DOHH2 (cell line): ENCODE results near the gene CHCHD3.

Experiments used
- H3F3A ChIP-seq: fragments of 200-600 bp; sonication (generic), shearing (Covaris generic); 2 replicates; pipeline ENCODE4 v1.6.0; 2016; ENCODE audit warnings: antibody characterized with exemption, mild to moderate bottlenecking; ENCODE audit not compliant: control insufficient read depth, insufficient read depth
- H3K27ac ChIP-seq: fragments of 200-600 bp; sonication (generic); 2 replicates; pipeline ENCODE4 v1.5.1; 2014; ENCODE audit warnings: low read depth, mild to moderate bottlenecking, low read length, moderate library complexity
- H3K27me3 ChIP-seq: fragments of 200-600 bp; sonication (generic); 2 replicates; pipeline ENCODE4 v1.6.1; 2014; ENCODE audit warnings: mild to moderate bottlenecking, low read length, mixed read lengths; ENCODE audit not compliant: control insufficient read depth
- H3K36me3 ChIP-seq: fragments of 200-600 bp; sonication (generic); 2 replicates; pipeline ENCODE4 v1.6.1; 2014; ENCODE audit warnings: mild to moderate bottlenecking, low read length, moderate library complexity, mixed read lengths; ENCODE audit not compliant: control insufficient read depth
- H3K4me1 ChIP-seq: fragments of 200-600 bp; sonication (generic); 2 replicates; pipeline ENCODE4 v1.6.1; 2014; ENCODE audit warnings: mild to moderate bottlenecking, low read length, mixed read lengths; ENCODE audit not compliant: control insufficient read depth
- H3K4me2 ChIP-seq: fragments of 200-600 bp; sonication (generic); 2 replicates; pipeline ENCODE4 v1.6.0; 2014; ENCODE audit warnings: mild to moderate bottlenecking, low read length, moderate library complexity
- H3K4me3 ChIP-seq: fragments of 200-600 bp; sonication (generic); 2 replicates; pipeline ENCODE4 v1.5.1; 2014; ENCODE audit warnings: mild to moderate bottlenecking, low read length, mixed read lengths
- H3K79me2 ChIP-seq: fragments of 200-600 bp; sonication (generic); 2 replicates; pipeline ENCODE4 v1.6.1; 2014; ENCODE audit warnings: mild to moderate bottlenecking, low read length, mixed read lengths; ENCODE audit not compliant: control insufficient read depth
- H3K9me2 ChIP-seq: fragments of 200-600 bp; sonication (generic); replicated peaks from 2 replicates; pipeline ENCODE4 v1.6.1; 2014; ENCODE audit warnings: mild to moderate bottlenecking, low read length, mixed read lengths; ENCODE audit not compliant: control insufficient read depth
- H3K9me3 ChIP-seq: fragments of 200-600 bp; sonication (generic); 2 replicates; pipeline ENCODE4 v1.6.1; 2014; ENCODE audit warnings: antibody characterized with exemption, low read length, mixed read lengths; ENCODE audit not compliant: control insufficient read depth, insufficient read depth
- H4K20me1 ChIP-seq: fragments of 200-600 bp; sonication (generic); 2 replicates; pipeline ENCODE4 v1.6.0; 2014; ENCODE audit warnings: low read depth, mild to moderate bottlenecking, antibody characterized with exemption, low read length, moderate library complexity; ENCODE audit not compliant: control insufficient read depth, insufficient read depth
- EZH2phosphoT487 ChIP-seq: fragments of 200-600 bp; sonication (generic); IDR thresholded peaks from 2 replicates; pipeline ENCODE4 v1.6.1; 2017; ENCODE audit warnings: borderline replicate concordance, mild to moderate bottlenecking, antibody characterized with exemption, low read length, moderate library complexity, mixed read lengths
- TF ChIP-seq, protein P1 (sequence below): fragments of 200-600 bp; sonication (generic); IDR thresholded peaks from one replicate; pipeline ENCODE4 v1.5.1; 2014; ENCODE audit warnings: antibody characterized with exemption, mild to moderate bottlenecking, low read depth, low read length; ENCODE audit not compliant: poor library complexity, severe bottlenecking

Gene CHCHD3

DNA sequence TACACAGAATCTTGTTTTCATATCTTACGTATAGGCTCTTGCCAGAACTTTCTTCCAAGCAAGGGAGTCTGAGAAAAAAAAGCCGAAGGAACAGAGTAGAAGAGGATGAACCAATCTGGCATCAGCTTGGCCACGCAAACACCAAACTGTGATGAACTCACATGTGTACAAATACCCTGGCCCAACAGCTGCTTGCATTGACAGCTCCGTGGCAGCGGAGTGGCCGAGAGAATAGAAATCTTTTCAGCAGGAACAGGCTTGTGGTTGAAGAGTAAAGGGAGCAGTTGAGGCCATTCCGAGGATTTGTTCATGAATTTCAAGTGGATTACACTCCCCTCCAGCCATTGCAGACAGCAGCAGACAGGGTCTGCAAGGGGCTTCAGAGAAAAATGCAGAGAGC lies 331.8 kb downstream of the CHCHD3 start:
- Histone ChIP-seq H3K4me1 (no peaks in the 10 kb centered on the region), H3K9me2 (no peaks in the 10 kb centered on the region), H3F3A (no peaks in the 10 kb centered on the region), H3K27ac (no peak overlapping the region), H3K27me3 (no peaks in the 10 kb centered on the region), H3K4me3 (no peak overlapping the region), H3K9me3 (no peaks in the 10 kb centered on the region), H3K4me2 (no peak overlapping the region), H4K20me1 (no peaks in the 10 kb centered on the region), H3K79me2 (no peaks in the 10 kb centered on the region), H3K36me3 (no peaks in the 10 kb centered on the region)
- no peak for TF ChIP-seq EZH2phosphoT487
- TF ChIP-seq, protein P1, sequence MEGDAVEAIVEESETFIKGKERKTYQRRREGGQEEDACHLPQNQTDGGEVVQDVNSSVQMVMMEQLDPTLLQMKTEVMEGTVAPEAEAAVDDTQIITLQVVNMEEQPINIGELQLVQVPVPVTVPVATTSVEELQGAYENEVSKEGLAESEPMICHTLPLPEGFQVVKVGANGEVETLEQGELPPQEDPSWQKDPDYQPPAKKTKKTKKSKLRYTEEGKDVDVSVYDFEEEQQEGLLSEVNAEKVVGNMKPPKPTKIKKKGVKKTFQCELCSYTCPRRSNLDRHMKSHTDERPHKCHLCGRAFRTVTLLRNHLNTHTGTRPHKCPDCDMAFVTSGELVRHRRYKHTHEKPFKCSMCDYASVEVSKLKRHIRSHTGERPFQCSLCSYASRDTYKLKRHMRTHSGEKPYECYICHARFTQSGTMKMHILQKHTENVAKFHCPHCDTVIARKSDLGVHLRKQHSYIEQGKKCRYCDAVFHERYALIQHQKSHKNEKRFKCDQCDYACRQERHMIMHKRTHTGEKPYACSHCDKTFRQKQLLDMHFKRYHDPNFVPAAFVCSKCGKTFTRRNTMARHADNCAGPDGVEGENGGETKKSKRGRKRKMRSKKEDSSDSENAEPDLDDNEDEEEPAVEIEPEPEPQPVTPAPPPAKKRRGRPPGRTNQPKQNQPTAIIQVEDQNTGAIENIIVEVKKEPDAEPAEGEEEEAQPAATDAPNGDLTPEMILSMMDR = no peak

DNA sequence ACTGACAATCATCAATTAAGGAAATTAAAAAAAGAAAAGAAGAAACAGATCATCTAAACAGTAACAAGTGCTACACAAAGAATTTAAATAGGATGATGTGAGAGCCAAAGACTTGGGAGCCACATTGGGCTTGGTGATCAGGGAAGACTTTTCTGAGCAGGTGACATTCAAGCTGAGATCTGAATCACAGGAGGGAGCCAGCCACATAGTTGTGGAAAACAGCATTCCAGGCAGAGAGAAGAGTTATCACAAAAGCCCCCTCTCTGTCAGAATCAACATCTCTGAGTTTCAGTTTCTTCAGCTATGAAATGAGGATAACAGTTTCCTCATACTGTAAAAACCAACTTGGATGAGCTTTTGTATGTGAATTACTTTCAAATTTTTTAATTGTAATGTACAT lies 336.4 kb downstream of the CHCHD3 start:
- TF ChIP-seq, protein P1 = no peak
- no peak for TF ChIP-seq EZH2phosphoT487
- Histone ChIP-seq H4K20me1 (no peaks in the 10 kb centered on the region), H3K4me3 (no peak overlapping the region), H3K79me2 (no peaks in the 10 kb centered on the region), H3K4me2 (no peak overlapping the region), H3F3A (no peaks in the 10 kb centered on the region), H3K4me1 (no peaks in the 10 kb centered on the region), H3K27ac (no peak overlapping the region), H3K9me2 (no peaks in the 10 kb centered on the region), H3K36me3 (no peaks in the 10 kb centered on the region), H3K27me3 (peaks cover 4% of the 10 kb centered on the region; the same call in 1 of the 2 replicates), H3K9me3 (no peaks in the 10 kb centered on the region)

DNA sequence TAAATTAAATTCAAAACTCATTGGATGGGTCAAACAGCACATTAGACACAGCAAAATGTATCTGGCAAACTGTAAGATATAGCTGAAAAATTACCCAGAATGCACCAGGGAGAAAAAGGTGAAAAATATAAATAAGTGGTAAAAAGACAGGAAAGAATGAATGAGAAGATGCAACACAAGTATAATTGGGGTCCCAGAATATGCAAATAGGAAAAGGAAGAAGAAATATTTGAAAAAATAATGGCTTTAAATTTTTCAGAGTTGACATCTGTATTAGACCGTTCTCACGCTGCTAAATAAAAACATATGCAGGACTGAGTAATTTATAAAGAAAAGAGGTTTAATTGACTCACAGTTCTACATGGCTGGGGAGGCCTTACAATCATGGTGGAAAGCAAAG lies 337.9 kb downstream of the CHCHD3 start:
- H3F3A ChIP-seq = no peaks in the 10 kb centered on the region
- TF ChIP-seq, protein P1 = no peak
- TF ChIP-seq EZH2phosphoT487 = no peak
- no peaks in the 10 kb centered on the region for H3K36me3 ChIP-seq
- H3K9me2 ChIP-seq = no peaks in the 10 kb centered on the region
- no peaks in the 10 kb centered on the region for H3K9me3 ChIP-seq
- no peak overlapping the region for H3K27ac ChIP-seq
- H3K4me3 ChIP-seq = no peak overlapping the region
- H3K4me2 ChIP-seq = no peak overlapping the region
- H4K20me1 ChIP-seq = no peaks in the 10 kb centered on the region
- H3K27me3 ChIP-seq = peaks cover 4% of the 10 kb centered on the region; the same call in 1 of the 2 replicates
- H3K79me2 ChIP-seq = no peaks in the 10 kb centered on the region
- no peaks in the 10 kb centered on the region for H3K4me1 ChIP-seq
